Measurements from ENCODE around the gene ZNF385A. TPM values are rescaled to one million over a fixed set of nuclear protein-coding genes. Genes with fewer than 3 reads are reported as not detected.
A peak's percentile ranks its signal among the peaks of the same experiment; 100 is the strongest.
"Not testable (repeated sequence)": the region's sequence is repeated elsewhere in the genome, so short reads cannot be mapped to it uniquely, and the experiment has no call there.

The ZNF385A gene
- total and polyA plus RNA-seq, 2 of the 8 experiments (the other 6 are each of a cell fraction or from before 2014, with no cell fraction given): 5.2 to 14.3 TPM

GRCh38 chr12:54325442-54326109 is 59.0 kb downstream of the ZNF385A start:
- CTCF ChIA-PET (ENCODE audit: partially characterized antibody): interaction anchor here (0.6 to 34.6 kb wide), 30 partner anchors 8 to 535 kb away, joined by 3 to 618 read pairs (median 5); partner anchors contain the start of gene NFE2
- not testable (repeated sequence) for H2AK5ac ChIP-seq (ENCODE audit: low read depth, low read length); H3K79me1 ChIP-seq (ENCODE audit: low read depth, low read length); H2BK15ac ChIP-seq (ENCODE audit: low read length); H3K4ac ChIP-seq (replicated peaks; ENCODE audit: insufficient read length, low read depth, low read length); H3K36me3 ChIP-seq (ENCODE audit: control insufficient read depth in 2 of 4, insufficient read depth in 4 of 4, low read length in 3 of 4); H2BK20ac ChIP-seq (ENCODE audit: low read length); H3K27me3 ChIP-seq (replicated peaks in 1 of 4; ENCODE audit: control insufficient read depth in 3 of 4, extremely low read depth in 1 of 4, insufficient read depth in 3 of 4, low read length in 3 of 4); FAIRE-seq; H3K23ac ChIP-seq (ENCODE audit: insufficient read length); H3K23me2 ChIP-seq (ENCODE audit: low read depth, low read length); DNase-seq (ENCODE audit: low read depth in 1 of 2, low spot score in 2 of 2); H3K9me3 ChIP-seq (ENCODE audit: insufficient read depth in 2 of 2, low read depth in 1 of 2, low read length in 1 of 2); H4K91ac ChIP-seq (replicated peaks; ENCODE audit: insufficient read length, low read length); H4K20me1 ChIP-seq (replicated peaks in 1 of 2; ENCODE audit: control insufficient read depth in 1 of 2, insufficient read depth in 2 of 2, low read length in 2 of 2); H3K14ac ChIP-seq (ENCODE audit: insufficient read length); H3K18ac ChIP-seq (ENCODE audit: extremely low read depth, low read length); H3K79me2 ChIP-seq (ENCODE audit: control insufficient read depth in 1 of 2, insufficient read depth in 2 of 2, low read length in 2 of 2)
- peaks cover 0 to 11% (median 4%) of the 10 kb centered on the region in 4 experiments; a peak in 2 of 7 replicates for H3K4me1 ChIP-seq (replicated peaks in 1 of 4; ENCODE audit: control insufficient read depth in 3 of 4, insufficient read depth in 4 of 4, low read length in 3 of 4)
- peak overlapping the region; percentile 53; the same call in 1 of the 2 replicates for H2BK12ac ChIP-seq (ENCODE audit: low read depth, low read length)
- H3K27ac ChIP-seq (ENCODE audit: low read depth, low read length): peak overlapping the region; percentile 83
- peak overlapping the region; percentile 74 for H4K5ac ChIP-seq (ENCODE audit: insufficient read length, low read depth, low read length)
- H3K56ac ChIP-seq (replicated peaks; ENCODE audit: insufficient read length, low read depth, low read length): peak overlapping the region; percentile 43
- WGBS, 2 experiments (ENCODE audit: extremely low coverage in 1 of 2, insufficient coverage in 1 of 2, insufficient read length in 1 of 2, insufficient replicate concordance in 2 of 2, low coverage in 1 of 2, low lambda C conversion rate in 2 of 2, missing lambda C conversion rate in 1 of 2): 57% methylated on average over 14 of the region's 22 CpGs; no CpG with 5 or more reads in 1 of the 2 experiments
- POLR2A ChIA-PET (ENCODE audit: partially characterized antibody): interaction anchor here (0.6 to 16.2 kb wide), 21 partner anchors 8 to 131 kb away, joined by 3 to 166 read pairs (median 4); partner anchors contain the start of genes CBX5, HNRNPA1, ITGA5 and NFE2
- peak overlapping the region; percentile 79 to 97 (median 88) for H3K4me3 ChIP-seq (ENCODE audit: extremely low read depth in 1 of 4, insufficient read depth in 2 of 4, low read depth in 3 of 4, low read length in 4 of 4)
- peak overlapping the region; percentile 77 to 97 (median 92) for H3K9ac ChIP-seq (replicated peaks in 1 of 4; ENCODE audit: extremely low read depth in 1 of 4, low read depth in 3 of 4, low read length in 3 of 4)
- peak overlapping the region; percentile 82; the same call in 1 of the 2 replicates for H2BK5ac ChIP-seq (ENCODE audit: low read depth, low read length)
- H2AFZ ChIP-seq (ENCODE audit: low read length): peak overlapping the region; percentile 72; the same call in 1 of the 2 replicates
- H2BK120ac ChIP-seq (replicated peaks; ENCODE audit: low read depth, low read length): peak overlapping the region; percentile 29
- peak overlapping the region; percentile 97; the same call in 1 of the 2 replicates for H4K8ac ChIP-seq (ENCODE audit: extremely low read depth, insufficient read depth, low read length)
- peak overlapping the region; percentile 64 to 95 for H3K4me2 ChIP-seq (ENCODE audit: insufficient read depth in 1 of 2, low read depth in 2 of 2, low read length in 2 of 2)
